NCI-H82 treated with DMSO at 0.1 percent for 48 hours (cell line): ENCODE results near the gene UST.

Experiments used
- DNase-seq: peaks from one replicate; lab custom pipeline; 2025; ENCODE audit not compliant: unreplicated experiment; lab: John Stamatoyannopoulos, UW

Gene UST

GRCh38 chr6:149054559-149055194, 307.8 kb downstream of the UST start:
- DNase-seq, result no peak

- no peak for DNase-seq
Measured at GRCh38 chr6:149055195-149055899, 308.5 kb downstream of the UST start.

GRCh38 chr6:149056777-149057463, 310.1 kb downstream of the UST start:
- DNase-seq, result no peak

GRCh38 chr6:149057464-149057840, 310.6 kb downstream of the UST start:
- no peak for DNase-seq

GRCh38 chr6:149059557-149059956, 312.7 kb downstream of the UST start:
- no peak for DNase-seq

- DNase-seq, result no peak
Measured at GRCh38 chr6:149060300-149060984, 313.6 kb downstream of the UST start.

GRCh38 chr6:149060985-149061760, 314.3 kb downstream of the UST start:
- DNase-seq, result no peak

GRCh38 chr6:149061930-149062329, 315.1 kb downstream of the UST start:
- no peak for DNase-seq

- no peak for DNase-seq
Measured at GRCh38 chr6:149062653-149063348, 316.0 kb downstream of the UST start.

- DNase-seq, result no peak
Measured at GRCh38 chr6:149063468-149063867, 316.6 kb downstream of the UST start.

- DNase-seq, result no peak
Measured at GRCh38 chr6:149064001-149064659, 317.3 kb downstream of the UST start.

GRCh38 chr6:149064660-149065015, 317.8 kb downstream of the UST start:
- no peak for DNase-seq

GRCh38 chr6:149065121-149065520, 318.3 kb downstream of the UST start:
- no peak for DNase-seq

GRCh38 chr6:149065658-149066556, 319.1 kb downstream of the UST start:
- DNase-seq, result no peak

GRCh38 chr6:149071997-149072396, 325.2 kb downstream of the UST start:
- no peak for DNase-seq

- DNase-seq, result no peak
Measured at GRCh38 chr6:149074832-149075258, 328.0 kb downstream of the UST start.

- DNase-seq, result no peak
Measured at GRCh38 chr6:149075616-149076354, 329.0 kb downstream of the UST start.

GRCh38 chr6:149076355-149076734, 329.5 kb downstream of the UST start:
- no peak for DNase-seq
